GM10248 (cell line): ENCODE results near the gene MYO9B.

Experiments used
- CTCF ChIA-PET: fragments of 300-600 bp; sonication (Branson Sonifier 250); formaldehyde crosslinking; extraction: SDS; loops from one replicate; lab custom pipeline; 2021; ENCODE audit warnings: antibody characterized with exemption; lab: Yijun Ruan, JAX
- POLR2A ChIA-PET: fragments of 350-650 bp; sonication (Branson Sonifier 250); formaldehyde crosslinking; extraction: SDS; loops from one replicate; lab custom pipeline; 2020; ENCODE audit warnings: antibody characterized with exemption; lab: Yijun Ruan, JAX
- DNase-seq: peaks from one replicate; pipeline ENCODE4 v3.0.0; 2012; ENCODE audit errors: extremely low spot score
- CTCF ChIP-seq: IDR thresholded peaks from 2 replicates; pipeline ENCODE4 v1.5.1; 2012; ENCODE audit warnings: mild to moderate bottlenecking, low read depth; ENCODE audit errors: extremely low read depth, missing control alignments, control extremely low read depth

MYO9B gene

GRCh38 chr19:17048885-17049453 lies 26.6 kb upstream of the MYO9B start:
- ChIA-PET POLR2A (no interaction called here), CTCF (interaction anchor here (1.6 kb wide), 1 partner anchor 18 kb away, joined by 3 read pairs; no protein-coding TSS in a partner anchor)
- no peak for DNase-seq
- no peak for TF ChIP-seq CTCF

GRCh38 chr19:17049711-17050280 lies 25.8 kb upstream of the MYO9B start:
- ChIA-PET POLR2A (no interaction called here), CTCF (interaction anchor here (1.6 kb wide), 1 partner anchor 17 kb away, joined by 3 read pairs; no protein-coding TSS in a partner anchor)
- no peak for DNase-seq
- no peak for TF ChIP-seq CTCF

- POLR2A ChIA-PET, result no interaction called here
- CTCF ChIA-PET, result interaction anchor here (0.6 to 2.0 kb wide), 6 partner anchors 9 to 338 kb away, joined by 3 to 10 read pairs (median 4); no protein-coding TSS in a partner anchor
- DNase-seq, result no peak
Measured at GRCh38 chr19:17052439-17052838, 23.1 kb upstream of the MYO9B start.

GRCh38 chr19:17054746-17055145 lies 20.8 kb upstream of the MYO9B start:
- no peak for DNase-seq
- ChIA-PET CTCF (no interaction called here), POLR2A (no interaction called here)
- TF ChIP-seq CTCF, result no peak

More at GRCh38 chr19:17052439-17052838, 23.1 kb upstream of the MYO9B start:
- peak; percentile 42 for TF ChIP-seq CTCF

- TF ChIP-seq CTCF, result no peak
- POLR2A ChIA-PET, result no interaction called here
- no peak for DNase-seq
- CTCF ChIA-PET, result interaction anchor here (1.0 kb wide), 1 partner anchor 11 kb away, joined by 3 read pairs; no protein-coding TSS in a partner anchor
Measured at GRCh38 chr19:17055636-17056035, 19.9 kb upstream of the MYO9B start.

- ChIA-PET CTCF (no interaction called here), POLR2A (no interaction called here)
- no peak for DNase-seq
Measured at GRCh38 chr19:17058236-17058635, 17.3 kb upstream of the MYO9B start.

More at GRCh38 chr19:17058236-17058635, 17.3 kb upstream of the MYO9B start:
- TF ChIP-seq CTCF, result no peak
